Natural killer cell treated with Interleukin-12 subunit alpha and Interleukin-12 subunit beta and Interleukin-15 and Interleukin-18, amount 100 ng/mL, for 72 hours (primary cell): ENCODE data around the gene TRMU. TPM values are rescaled to one million over a fixed set of nuclear protein-coding genes. Genes with fewer than 3 reads are reported as not detected.

Experiments
- ATAC-seq, 2 donors: fragments of 150-1000 bp; cut with Tn5 transposase in 1 of 2; sonication (Bioruptor Pico), chemical (Tn5 transposase) in 1 of 2; 2 replicates each; pipeline ENCODE4 v1.10.0; 2021
- DNase-seq: peaks from one replicate; pipeline ENCODE4 v3.0.0; 2022; ENCODE audit warnings: low spot score
- H3K27ac Mint-ChIP-seq, 2 donors: 1 replicate in 1 of 2; 2 replicates in 1 of 2; pipeline ENCODE4 v1.8.0; 2022; ENCODE audit warnings: mixed read lengths in 2 of 2, mild to moderate bottlenecking in 1 of 2, moderate library complexity in 1 of 2
- H3K27me3 Mint-ChIP-seq, 2 donors: 1 replicate in 1 of 2; 2 replicates in 1 of 2; pipeline ENCODE4 v1.8.0; 2022; ENCODE audit warnings: mixed read lengths in 2 of 2
- H3K36me3 Mint-ChIP-seq: one replicate; pipeline ENCODE4 v1.8.0; 2022; ENCODE audit warnings: mixed read lengths
- H3K4me1 Mint-ChIP-seq, 2 donors: 1 replicate in 1 of 2; 2 replicates in 1 of 2; pipeline ENCODE4 v1.8.0; 2022; ENCODE audit warnings: low read depth in 2 of 2, mixed read lengths in 2 of 2, mild to moderate bottlenecking in 1 of 2
- H3K4me3 Mint-ChIP-seq: one replicate; pipeline ENCODE4 v1.8.0; 2022; ENCODE audit warnings: mixed read lengths
- H3K9me3 Mint-ChIP-seq: 2 replicates; pipeline ENCODE4 v1.8.0; 2022; ENCODE audit warnings: mixed read lengths
- total RNA-seq, 2 donors: library from RNA; stranded (reverse); gene quantifications; one replicate each; pipeline ENCODE4 v1.2.3, GENCODE V29; 2022

Gene TRMU
- 100 to 1,000 TPM in 1 of 2 donors, 10 to 100 TPM in 1; 72.7 to 135 TPM for total RNA-seq

GRCh38 chr22:46335201-46336118, at the start of gene TRMU:
TRMU (plus strand) TSS chr22:46335714; CDS start chr22:46335765, 51 bp downstream.
- H3K9me3 Mint-ChIP-seq, result no peaks in the 10 kb centered on the region

GRCh38 chr22:46286006-46286405, 49.5 kb upstream of the TRMU start:
- Mint-ChIP-seq H3K4me3 (peak overlapping the region; percentile 54), H3K27ac (peak overlapping the region; percentile 99), H3K4me1 (peaks cover 59 to 64% of the 10 kb centered on the region in 2 donors), H3K9me3 (no peaks in the 10 kb centered on the region), H3K36me3 (peaks cover 13% of the 10 kb centered on the region), H3K27me3 (no peaks in the 10 kb centered on the region)
- ATAC-seq (no peak), DNase-seq (no peak)

More at GRCh38 chr22:46335201-46336118, at the start of gene TRMU:
- peak; percentile 95 to 96 for ATAC-seq
- Mint-ChIP-seq H3K4me1 (peaks cover 30 to 35% of the 10 kb centered on the region in 2 donors), H3K36me3 (peaks cover 16% of the 10 kb centered on the region), H3K4me3 (peak within 1 kb of the TSS; percentile 86), H3K27me3 (no peaks in the 10 kb centered on the region), H3K27ac (peak within 1 kb of the TSS; percentile 80 to 96)
- peak; percentile 92 for DNase-seq

GRCh38 chr22:46286941-46287872, 48.3 kb upstream of the TRMU start:
- Mint-ChIP-seq H3K4me3 (peak overlapping the region; percentile 93), H3K36me3 (peaks cover 14% of the 10 kb centered on the region), H3K9me3 (no peaks in the 10 kb centered on the region), H3K27ac (peak overlapping the region; percentile 99), H3K27me3 (no peaks in the 10 kb centered on the region), H3K4me1 (peaks cover 50 to 57% of the 10 kb centered on the region in 2 donors)
- no peak for DNase-seq
- ATAC-seq, result no peak

GRCh38 chr22:46287873-46288751, 47.4 kb upstream of the TRMU start:
- Mint-ChIP-seq H3K4me1 (peaks cover 55 to 62% of the 10 kb centered on the region in 2 donors), H3K36me3 (peaks cover 18% of the 10 kb centered on the region), H3K27me3 (no peaks in the 10 kb centered on the region), H3K27ac (peak overlapping the region; percentile 99), H3K4me3 (peak overlapping the region; percentile 93), H3K9me3 (no peaks in the 10 kb centered on the region)
- DNase-seq, result peak; percentile 92
- peak; percentile 91 to 93 for ATAC-seq

- H3K4me1 Mint-ChIP-seq, result peaks cover 60 to 68% of the 10 kb centered on the region in 2 donors
- H3K36me3 Mint-ChIP-seq, result peaks cover 17% of the 10 kb centered on the region
- peak in 1 of 2 donors; percentile 1 for ATAC-seq
- H3K27me3 Mint-ChIP-seq, result no peaks in the 10 kb centered on the region
- H3K9me3 Mint-ChIP-seq, result no peaks in the 10 kb centered on the region
- DNase-seq, result no peak
- H3K4me3 Mint-ChIP-seq, result peak overlapping the region; percentile 93
- peak overlapping the region; percentile 99 for H3K27ac Mint-ChIP-seq
Measured at GRCh38 chr22:46288846-46289243, 46.7 kb upstream of the TRMU start.

GRCh38 chr22:46289244-46289891, 46.1 kb upstream of the TRMU start:
- Mint-ChIP-seq H3K27ac (peak overlapping the region; percentile 99), H3K4me1 (peaks cover 55 to 66% of the 10 kb centered on the region in 2 donors), H3K36me3 (peaks cover 12% of the 10 kb centered on the region), H3K4me3 (peak overlapping the region; percentile 93), H3K9me3 (no peaks in the 10 kb centered on the region), H3K27me3 (no peaks in the 10 kb centered on the region)
- DNase-seq (no peak), ATAC-seq (peak in 1 of 2 donors; percentile 10)

GRCh38 chr22:46290121-46290842, 45.2 kb upstream of the TRMU start:
- Mint-ChIP-seq H3K27me3 (no peaks in the 10 kb centered on the region), H3K9me3 (no peaks in the 10 kb centered on the region), H3K27ac (peak overlapping the region; percentile 99), H3K36me3 (peaks cover 11% of the 10 kb centered on the region), H3K4me1 (peaks cover 61 to 71% of the 10 kb centered on the region in 2 donors), H3K4me3 (peak overlapping the region; percentile 78)
- ATAC-seq, result peak; percentile 37 to 62
- no peak for DNase-seq

GRCh38 chr22:46290843-46291785, 44.4 kb upstream of the TRMU start:
- Mint-ChIP-seq H3K9me3 (no peaks in the 10 kb centered on the region), H3K4me1 (peaks cover 66 to 75% of the 10 kb centered on the region in 2 donors), H3K4me3 (peak overlapping the region; percentile 78), H3K36me3 (peaks cover 7% of the 10 kb centered on the region), H3K27me3 (no peaks in the 10 kb centered on the region), H3K27ac (peak overlapping the region; percentile 99)
- DNase-seq (no peak), ATAC-seq (no peak)

GRCh38 chr22:46292173-46292572, 43.3 kb upstream of the TRMU start:
- Mint-ChIP-seq H3K27ac (peak overlapping the region; percentile 85 to 90), H3K27me3 (no peaks in the 10 kb centered on the region), H3K4me3 (no peak overlapping the region), H3K4me1 (peaks cover 67 to 74% of the 10 kb centered on the region in 2 donors), H3K9me3 (no peaks in the 10 kb centered on the region), H3K36me3 (peaks cover 6% of the 10 kb centered on the region)
- ATAC-seq (no peak), DNase-seq (no peak)

- peaks cover 11% of the 10 kb centered on the region for H3K36me3 Mint-ChIP-seq
- DNase-seq (no peak), ATAC-seq (no peak)
- H3K4me1 Mint-ChIP-seq, result peaks cover 67 to 74% of the 10 kb centered on the region in 2 donors
- H3K27ac Mint-ChIP-seq, result peak overlapping the region; percentile 85 to 90
- no peaks in the 10 kb centered on the region for H3K9me3 Mint-ChIP-seq
- H3K27me3 Mint-ChIP-seq, result no peaks in the 10 kb centered on the region
- no peak overlapping the region for H3K4me3 Mint-ChIP-seq
Measured at GRCh38 chr22:46292732-46293131, 42.8 kb upstream of the TRMU start.

GRCh38 chr22:46293577-46294260, 41.8 kb upstream of the TRMU start:
- Mint-ChIP-seq H3K36me3 (peaks cover 14% of the 10 kb centered on the region), H3K27ac (peak overlapping the region; percentile 85 to 90), H3K9me3 (no peaks in the 10 kb centered on the region), H3K4me3 (peak overlapping the region; percentile 15), H3K4me1 (peaks cover 63 to 68% of the 10 kb centered on the region in 2 donors), H3K27me3 (no peaks in the 10 kb centered on the region)
- no peak for ATAC-seq
- no peak for DNase-seq
